Stimulated activated CD8-positive, alpha-beta memory T cell treated with anti-CD3 and anti-CD28 coated beads, Interleukin-4, amount 100 ng/mL, for 4 hours (primary cell): ENCODE data around the gene GRM8.

Source experiments
- DNase-seq, 2 donors: peaks; one replicate each; pipeline ENCODE4 v3.0.0-alpha.2; 2020; ENCODE audit warnings: low read depth in 2 of 2, low spot score in 1 of 2

GRM8 gene

DNA sequence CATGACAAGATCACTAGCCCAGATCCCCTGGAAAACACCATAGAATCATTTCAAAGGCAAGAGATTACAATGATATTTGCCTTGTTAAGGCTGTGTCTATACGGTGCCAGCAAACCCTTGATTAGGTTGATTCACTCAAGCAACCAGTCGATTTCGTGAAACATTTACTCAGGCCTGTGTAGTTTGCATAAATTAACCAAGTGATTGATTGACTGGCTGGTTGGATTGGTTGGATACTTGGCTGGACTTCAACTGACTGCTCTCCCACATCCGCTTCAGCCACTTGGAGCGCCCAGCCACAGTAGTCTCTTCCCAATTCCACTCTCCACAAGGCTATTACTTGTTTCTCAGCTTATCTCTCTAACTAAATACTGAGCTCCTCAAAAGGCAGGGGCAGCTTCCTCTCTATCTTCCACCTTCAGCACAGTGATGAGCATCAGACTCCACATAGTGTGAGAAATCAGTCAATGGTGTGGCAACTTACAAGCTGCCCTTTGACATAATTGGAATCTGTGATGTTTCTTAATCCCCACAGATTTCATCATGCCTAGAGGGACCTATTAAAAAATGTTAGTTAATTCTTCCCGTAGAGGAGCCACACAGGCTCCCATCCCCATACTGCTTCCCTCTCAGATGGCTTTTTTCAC is 217.4 kb downstream of the GRM8 start:
- DNase-seq = no peak

DNA sequence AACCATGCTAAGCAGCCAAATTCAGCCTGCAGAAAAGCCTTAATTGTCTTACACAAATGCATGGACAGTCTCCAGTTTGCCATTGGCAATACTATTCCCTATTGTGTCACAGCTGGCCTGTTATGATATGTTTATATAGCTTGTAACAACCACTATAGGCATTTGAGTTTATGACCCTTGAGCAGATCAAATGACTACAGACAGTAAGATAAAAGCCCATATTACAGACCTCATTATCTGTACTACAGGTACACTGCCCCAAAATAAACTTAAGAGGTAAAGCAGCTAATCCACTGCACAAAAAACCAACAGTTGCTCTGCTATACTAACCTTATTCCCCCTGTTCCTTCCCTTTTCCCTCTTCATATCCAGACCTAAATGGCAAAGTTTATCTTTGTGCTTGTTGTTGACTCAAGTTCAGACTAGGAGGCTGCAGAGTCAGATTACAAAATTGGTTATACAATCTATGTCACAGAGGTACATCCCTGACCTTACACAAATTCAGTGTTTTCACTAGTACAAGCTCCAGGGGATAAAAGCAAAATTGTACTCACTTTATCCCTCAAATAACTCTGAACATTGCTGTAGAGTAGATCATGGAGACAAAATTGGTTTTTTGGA is 218.4 kb downstream of the GRM8 start:
- no peak for DNase-seq

DNA sequence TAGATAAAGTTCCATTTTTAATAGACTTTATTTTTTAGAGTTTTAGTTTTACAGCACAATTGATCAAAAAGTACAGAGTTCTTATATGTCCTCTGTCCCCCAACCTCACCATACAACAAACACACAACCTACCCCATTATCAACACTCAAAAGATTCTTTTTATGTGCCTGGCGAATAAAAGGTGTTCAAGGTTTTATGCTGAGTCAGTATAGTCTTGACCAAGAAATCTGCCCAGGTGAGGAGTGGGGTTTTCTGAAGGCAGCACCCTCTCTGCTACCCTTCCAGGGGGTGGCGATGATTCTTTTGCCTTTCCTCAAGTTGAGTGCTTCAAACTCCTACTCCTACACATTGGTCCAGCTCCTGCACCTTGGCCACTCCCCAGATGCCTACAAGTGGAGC is 222.9 kb downstream of the GRM8 start:
- DNase-seq = no peak

DNA sequence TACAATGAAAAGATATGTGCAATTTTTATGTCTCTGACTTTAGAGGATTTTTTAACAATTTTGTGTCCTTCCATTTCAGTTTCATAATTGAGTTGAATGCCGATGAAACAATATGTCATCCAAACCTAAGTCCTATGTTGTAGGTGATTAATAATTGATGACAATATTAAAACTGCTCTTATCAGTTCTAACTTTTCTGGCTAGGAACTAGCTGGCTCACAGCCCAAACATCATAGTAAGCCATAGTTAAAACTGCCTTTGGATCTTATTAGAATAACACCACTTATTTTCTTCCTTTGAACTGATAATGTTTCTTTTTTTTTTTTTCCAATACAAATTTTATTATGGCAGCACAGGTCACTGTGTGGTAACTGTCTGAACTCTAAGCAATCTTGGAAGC is 230.9 kb downstream of the GRM8 start:
- no peak for DNase-seq

DNA sequence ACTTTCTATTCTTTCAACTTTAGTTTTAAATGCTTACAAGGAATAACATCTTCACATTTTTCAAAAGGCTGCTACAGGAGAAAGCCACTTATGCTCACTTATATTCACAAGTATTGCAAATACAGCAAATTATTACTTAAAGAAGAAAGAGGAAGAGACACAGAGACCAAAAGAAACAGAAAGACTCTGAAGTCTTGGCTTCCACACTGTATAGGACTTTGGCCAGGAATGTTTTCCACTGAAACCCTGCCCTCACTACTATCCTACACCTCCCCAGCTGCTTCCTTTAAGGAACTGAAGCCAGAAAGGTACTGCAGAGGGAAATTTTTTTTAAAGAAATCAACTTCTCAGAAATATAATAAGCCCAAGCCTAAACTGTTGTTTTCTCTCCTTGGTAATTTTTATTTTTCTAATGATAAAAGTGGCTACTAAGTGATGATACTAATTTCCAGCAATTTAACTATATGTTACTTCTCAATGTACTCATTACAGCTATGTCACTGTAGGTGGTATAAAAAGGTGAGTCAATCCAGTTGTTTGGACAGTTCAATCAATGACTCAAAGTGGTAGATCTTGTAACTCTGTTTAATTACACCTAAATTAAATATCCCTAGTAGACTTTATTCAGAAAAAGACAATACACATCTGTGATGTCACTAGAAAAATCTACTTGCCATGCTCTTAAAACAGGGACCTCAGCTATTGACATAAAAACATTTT is 231.6 kb downstream of the GRM8 start:
- DNase-seq = no peak

DNA sequence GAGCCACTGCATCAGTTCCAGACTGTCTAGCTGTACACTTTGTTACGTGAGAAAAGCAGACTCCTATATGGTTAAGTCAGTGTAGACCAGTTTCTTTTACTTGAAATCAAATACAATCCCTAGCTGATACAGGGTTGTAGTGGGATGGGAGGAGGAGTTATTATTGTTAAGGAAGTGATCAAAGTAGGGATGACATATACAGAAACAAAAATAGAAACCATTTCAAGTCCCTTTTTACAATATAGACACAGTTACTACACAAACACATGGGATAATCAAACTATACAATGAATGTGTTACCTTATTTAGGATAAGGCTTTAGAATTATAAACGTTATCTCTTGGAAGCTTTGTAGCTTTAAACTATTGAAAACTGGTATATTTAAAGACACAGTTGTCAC is 233.9 kb downstream of the GRM8 start:
- DNase-seq = no peak

DNA sequence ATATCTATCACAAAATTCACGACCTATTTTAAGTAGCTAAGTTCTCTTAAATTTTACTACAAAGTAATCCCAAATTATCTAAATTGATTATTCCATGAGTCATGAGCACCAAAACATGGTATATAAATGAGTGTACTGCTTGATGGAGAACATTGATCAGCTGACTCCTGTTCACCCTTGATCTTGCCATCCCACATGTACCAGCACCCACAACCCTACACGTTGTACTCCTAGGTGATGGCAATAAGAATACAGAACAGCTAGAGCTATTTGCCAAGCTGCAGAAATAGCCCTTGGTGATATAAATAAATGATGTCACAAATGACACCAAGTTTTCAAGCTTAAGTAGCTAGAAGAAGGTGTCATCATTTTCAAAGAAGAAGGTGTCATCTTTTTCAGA is 235.5 kb downstream of the GRM8 start:
- no peak for DNase-seq

DNA sequence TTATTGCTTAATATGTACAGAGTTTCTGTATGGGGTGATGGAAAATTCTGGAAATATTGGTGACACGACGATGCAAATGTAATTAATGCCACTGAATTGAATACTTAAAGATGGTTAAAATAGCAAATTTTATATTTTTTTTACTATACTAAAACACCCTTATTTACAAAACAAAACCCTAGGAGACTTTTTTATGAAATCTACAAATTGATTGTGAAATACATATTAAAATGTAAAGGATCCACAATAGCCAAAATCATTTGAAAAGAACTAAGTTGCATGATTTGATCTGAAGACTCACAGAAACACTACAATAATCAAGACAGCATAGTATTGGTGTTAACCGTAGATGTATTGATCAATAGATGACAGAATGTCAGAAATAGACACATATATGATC is 252.0 kb downstream of the GRM8 start:
- no peak for DNase-seq

DNA sequence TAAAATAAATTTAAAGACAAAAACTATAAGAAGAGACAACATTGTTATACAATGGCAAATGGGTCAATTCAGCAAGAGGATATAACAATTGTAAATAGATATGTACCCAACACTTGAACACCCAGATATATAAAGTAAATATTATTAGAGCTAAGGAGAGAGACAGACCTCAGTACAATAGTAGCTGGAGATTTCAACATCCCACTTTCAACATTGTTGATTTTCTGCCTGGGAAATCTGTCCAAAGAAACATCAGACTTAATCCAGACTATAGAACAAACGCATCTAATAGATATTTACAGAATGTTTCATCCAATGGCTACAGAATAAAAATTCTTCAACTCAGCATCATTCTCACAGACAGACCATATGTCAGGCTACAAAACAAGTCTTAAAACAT is 256.1 kb downstream of the GRM8 start:
- DNase-seq = no peak

DNA sequence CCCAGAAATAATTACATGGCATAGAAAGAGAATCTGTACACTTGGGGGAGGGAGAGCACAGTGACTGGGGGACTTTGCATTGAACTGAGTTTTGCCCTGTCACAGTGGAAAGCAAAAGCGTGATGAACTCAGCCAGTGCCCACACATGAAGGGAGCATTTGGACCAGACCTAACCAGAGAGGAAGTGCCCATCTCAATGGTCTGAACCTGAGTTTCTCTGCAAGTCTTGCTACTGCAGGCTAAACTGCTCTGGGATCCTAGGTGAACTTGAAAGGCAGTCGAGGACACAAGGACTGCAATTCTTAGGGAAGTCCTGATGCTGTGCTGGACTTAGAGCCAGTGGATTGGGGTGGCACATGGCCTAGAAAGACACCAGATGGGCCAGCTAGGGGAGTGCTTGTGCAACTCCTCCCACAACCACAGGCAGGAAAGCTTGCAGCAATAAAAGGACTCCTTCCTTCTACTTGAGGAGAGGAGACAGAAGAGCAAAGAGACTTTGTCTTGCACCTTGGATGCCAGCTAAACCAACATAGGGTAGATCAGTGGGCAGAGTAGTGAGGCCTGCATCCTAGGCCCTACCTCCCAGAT is 259.0 kb downstream of the GRM8 start:
- DNase-seq = no peak

DNA sequence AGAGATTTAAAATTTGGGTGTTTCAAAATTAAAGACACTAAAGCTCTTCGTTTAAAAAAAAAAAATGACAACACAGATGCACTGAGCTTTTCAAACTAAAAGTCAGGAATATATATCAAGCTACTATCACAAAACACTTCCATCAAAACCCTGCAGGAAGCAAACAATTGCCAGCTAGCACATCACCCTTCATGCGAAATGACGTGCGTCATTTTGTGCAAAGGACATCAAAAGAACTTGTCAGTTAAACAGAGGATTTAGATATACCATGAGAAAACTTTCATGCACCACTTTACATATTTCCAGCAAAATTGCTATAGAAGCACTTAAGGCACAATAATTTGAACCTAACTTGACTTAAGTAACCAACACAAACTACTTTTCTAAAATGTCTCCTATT is 264.7 kb downstream of the GRM8 start:
- DNase-seq = no peak

DNA sequence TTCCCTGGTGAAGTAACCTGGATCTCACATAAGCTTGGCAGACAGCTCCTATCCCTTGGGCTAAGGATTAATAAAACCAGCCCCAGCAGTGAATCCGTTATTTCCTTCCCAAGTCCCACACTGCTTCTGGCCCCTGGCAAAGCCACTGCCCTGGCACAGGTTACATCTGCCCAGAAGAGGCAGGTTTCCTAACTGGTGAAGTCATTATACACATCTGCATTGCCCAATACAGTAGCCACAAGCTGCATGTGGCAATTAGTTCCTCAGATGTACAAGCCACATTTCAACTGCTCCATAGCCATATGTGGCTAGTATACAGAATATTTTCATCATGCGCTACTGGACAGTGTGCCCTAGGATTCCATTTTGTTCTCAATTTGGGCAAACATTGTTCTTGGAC is 273.0 kb downstream of the GRM8 start:
- DNase-seq = no peak

DNA sequence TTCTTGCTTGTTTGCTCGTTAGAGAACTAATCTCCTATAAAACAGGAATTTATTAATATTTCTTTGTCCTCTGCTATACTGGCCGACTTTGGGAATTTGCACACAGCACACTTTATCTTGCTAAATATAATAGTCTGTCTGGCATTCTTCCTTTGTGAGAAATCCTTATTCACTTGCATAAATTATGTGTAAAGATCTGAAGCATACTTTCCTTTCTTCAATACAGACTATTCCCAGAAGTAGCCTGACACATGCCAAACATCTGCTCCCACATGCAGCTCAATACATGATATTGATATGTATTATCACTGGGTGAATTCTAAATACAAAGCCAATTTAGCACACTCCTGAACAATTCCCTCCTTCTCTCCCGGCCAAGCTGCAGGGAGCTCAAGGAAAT is 273.9 kb downstream of the GRM8 start:
- DNase-seq = no peak

DNA sequence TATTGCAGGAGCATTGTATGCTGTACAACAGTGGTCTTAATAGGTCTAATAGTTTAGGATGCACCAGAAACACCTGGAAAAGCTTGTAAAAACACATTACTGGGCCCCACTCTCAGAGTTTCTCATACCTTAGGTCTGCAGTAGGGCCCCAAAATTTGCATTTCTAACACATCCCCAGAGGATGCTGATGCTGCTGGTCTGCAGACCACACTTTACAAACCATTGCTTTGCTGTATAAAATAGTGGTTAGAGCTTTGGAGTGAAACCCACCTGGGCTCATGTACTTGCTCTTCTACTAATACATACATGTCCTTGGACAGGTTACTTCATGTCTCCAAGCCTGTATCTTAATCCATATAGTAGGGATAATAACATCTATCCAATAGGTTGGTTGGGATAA is 279.7 kb downstream of the GRM8 start:
- no peak for DNase-seq

DNA sequence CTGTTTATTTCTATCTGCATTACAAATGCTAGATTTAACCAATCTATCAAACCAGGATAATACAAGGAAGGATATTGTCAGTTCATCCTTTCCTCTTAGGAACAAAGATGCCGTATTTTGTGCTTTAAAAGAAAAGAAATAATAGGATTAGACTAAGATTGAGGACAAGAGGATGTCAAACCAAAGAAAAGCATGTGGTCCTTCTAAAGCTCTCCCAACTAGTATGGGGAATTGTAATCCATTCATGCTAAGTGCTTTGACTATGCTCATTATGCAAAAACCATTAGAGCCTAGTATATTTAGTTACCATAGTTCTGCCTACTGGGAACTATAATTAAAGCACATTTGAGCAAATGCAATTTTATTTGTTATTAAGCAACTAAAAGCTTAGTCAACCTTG is 280.2 kb downstream of the GRM8 start:
- no peak for DNase-seq

DNA sequence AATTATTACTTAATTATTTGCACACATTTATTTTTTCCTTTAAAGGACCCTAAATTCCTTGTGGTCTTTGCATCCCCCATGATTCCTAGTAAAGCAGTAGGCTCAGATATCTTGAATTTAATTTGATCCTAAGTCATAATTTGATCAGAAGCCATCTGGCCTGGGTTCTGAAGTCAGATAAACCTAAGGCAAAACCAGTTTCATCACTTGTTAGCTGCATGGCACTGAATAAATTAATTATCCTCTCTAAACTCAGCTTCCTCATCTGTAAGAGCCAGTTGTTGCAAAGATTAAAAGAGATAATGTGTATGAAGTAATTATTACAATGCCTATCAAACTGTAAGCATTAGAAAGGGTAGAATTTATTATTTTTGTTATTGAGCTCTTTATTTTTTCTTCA is 293.1 kb downstream of the GRM8 start:
- DNase-seq = no peak

DNA sequence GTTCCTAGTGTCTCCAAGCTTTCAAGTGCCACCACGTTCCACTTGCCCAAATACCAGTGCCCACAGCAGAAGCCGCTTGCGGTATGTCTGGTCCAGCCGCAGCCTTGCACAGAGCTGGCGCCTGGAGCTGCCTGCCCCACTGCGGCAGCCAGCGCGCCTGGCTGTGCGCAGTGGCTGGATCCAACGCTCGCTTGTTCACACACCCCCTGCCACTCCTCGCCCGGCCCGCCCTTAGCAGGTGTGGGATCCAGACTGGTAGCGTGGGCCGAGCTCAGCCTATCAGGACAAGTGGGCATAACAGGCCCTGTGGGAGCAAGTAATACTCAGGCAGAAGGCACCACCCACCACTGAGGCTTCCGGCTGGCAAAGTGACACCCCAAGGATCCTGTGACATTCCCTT is 294.4 kb downstream of the GRM8 start:
- DNase-seq = no peak

DNA sequence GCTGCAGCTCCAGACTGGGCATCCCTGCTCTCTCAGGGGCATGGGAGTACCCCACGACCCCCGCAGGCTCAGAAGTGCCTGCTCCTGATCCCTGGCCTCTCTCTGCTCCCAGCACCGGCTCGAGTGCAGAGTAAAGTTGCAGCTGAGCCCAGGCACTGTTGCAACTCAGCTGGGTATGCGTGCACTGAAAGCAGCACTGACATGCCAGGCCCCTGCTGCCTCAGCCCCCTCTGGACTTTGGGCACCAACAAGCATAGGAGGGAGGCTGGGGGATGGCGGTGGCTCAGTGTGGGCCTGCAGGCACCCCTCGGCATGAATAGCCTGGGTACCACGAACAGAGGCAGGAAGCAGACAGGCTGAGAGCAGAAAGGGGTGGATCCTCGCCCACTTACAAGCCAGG is 295.3 kb downstream of the GRM8 start:
- no peak for DNase-seq

DNA sequence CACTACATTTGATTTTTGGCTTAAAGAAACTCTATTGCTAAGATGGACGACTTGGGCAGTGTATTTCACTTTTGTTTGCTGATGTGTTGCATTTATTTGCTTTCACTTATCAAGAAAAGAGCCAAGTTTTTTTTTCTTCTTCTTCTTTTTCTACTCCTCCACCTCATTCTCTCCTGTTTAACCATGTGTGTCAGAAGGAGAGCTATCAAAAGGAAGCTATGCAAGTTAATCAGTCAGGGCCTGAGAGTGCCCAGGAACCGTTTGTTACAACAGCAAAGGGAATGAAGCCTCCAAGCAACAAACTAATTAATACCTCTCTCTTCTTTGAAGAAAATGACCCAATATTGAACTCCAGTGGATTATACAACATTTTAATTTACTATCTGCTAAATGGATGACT is 299.3 kb downstream of the GRM8 start:
- DNase-seq = no peak

DNA sequence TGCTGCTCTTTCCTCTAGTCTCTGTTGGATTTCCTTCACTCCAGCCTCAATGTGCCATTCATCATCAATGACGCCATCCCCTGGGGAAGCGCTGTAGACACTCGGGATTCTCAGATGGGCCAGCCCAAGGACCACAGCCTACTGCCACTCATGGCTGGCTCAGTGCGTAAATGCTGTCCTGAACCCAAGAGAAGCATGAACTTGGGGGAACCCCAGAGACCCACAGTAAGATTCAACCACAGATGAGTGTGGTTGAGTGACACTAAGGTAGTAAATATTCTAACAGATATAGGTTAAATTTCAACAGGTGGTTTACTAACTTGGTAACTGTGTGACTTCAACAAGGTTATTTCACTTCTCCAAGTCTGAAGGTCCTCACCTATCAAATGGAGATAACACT is 304.1 kb downstream of the GRM8 start:
- DNase-seq = no peak

DNA sequence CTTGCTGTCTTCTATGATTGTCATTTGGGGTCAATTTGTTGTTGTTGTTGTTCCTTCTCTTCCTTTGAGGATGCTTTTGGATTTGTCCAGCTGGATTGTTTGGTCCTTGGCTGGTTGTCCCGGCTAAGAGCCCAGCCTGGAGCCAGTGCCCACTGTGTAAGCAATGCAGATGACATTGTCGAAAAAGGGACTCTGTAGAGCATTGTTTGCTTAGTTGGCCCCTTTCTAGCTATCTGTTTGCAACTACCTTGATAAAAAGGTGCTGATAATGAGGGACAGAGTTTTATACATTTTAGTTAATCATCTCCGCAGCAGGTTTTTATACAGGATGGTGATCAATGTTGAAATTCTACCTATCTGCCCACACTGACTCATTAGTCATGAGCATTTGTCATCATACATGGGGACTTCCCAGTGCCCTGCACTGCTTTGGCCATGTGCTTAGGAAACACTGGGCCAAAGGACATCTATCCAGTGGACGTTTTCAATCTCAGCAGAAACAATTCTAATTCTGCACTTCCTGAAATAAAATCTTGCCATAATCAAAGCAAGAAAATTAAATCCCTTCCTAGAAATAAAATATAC is 311.9 kb downstream of the GRM8 start:
- no peak for DNase-seq

DNA sequence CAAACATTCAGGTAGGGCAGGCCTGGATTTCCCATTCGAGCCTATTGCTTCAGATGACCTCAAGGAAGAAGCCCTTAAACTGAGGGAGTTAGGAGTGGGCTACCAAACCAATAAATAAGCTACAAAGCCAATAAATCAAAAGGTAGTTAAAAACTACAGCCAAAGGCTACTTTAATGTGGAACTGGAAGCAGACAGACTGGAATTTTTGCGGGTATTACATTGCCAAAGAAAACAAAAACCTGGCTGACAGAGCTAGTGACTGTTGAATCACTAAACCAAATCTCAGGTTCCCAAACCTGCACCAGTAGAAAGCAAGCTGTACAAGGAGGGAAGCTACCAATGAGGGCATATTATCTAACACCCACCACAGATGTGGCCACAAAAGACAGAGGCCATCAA is 315.6 kb downstream of the GRM8 start:
- DNase-seq = no peak
